ENCODE data around the gene PROZ.
"Not testable (repeated sequence)": the region's sequence is repeated elsewhere in the genome, so short reads cannot be mapped to it uniquely, and the experiment has no call there.

DNA sequence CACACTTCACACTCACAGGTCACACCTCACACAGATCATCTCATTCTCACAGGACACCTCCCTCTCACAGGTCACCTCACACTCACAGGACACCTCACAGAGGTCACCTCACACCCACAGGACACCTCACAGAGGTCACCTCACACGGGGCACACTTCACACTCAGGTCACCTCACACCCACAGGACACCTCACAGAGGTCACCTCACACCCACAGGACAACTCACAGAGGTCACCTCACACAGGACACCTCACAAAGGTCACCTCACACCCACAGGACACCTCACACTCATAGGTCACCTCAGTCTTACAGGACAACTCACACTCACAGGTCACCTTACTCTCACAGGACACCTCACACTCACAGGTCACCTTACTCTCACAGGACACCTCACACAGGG is 46.0 kb upstream of the PROZ start:
- TF ChIP-seq POLR2A, EP300 (IDR thresholded peaks at IDR 0.05): not testable (repeated sequence)
- TF ChIP-seq, protein P1, sequence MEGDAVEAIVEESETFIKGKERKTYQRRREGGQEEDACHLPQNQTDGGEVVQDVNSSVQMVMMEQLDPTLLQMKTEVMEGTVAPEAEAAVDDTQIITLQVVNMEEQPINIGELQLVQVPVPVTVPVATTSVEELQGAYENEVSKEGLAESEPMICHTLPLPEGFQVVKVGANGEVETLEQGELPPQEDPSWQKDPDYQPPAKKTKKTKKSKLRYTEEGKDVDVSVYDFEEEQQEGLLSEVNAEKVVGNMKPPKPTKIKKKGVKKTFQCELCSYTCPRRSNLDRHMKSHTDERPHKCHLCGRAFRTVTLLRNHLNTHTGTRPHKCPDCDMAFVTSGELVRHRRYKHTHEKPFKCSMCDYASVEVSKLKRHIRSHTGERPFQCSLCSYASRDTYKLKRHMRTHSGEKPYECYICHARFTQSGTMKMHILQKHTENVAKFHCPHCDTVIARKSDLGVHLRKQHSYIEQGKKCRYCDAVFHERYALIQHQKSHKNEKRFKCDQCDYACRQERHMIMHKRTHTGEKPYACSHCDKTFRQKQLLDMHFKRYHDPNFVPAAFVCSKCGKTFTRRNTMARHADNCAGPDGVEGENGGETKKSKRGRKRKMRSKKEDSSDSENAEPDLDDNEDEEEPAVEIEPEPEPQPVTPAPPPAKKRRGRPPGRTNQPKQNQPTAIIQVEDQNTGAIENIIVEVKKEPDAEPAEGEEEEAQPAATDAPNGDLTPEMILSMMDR (IDR thresholded peaks at IDR 0.05) = not testable (repeated sequence)

Measured in sigmoid colon (tissue), 4 donors.